ENCODE data around the gene PRTFDC1. TPM values are rescaled to one million over a fixed set of nuclear protein-coding genes. Genes with fewer than 3 reads are reported as not detected.

The PRTFDC1 gene
- total and polyA plus RNA-seq, 2 of the 8 experiments (the other 6 are each of a cell fraction or from before 2014, with no cell fraction given): 5.9 to 6.6 TPM

GRCh38 chr10:24814568-24815313, 137.7 kb downstream of the PRTFDC1 start:
- Histone ChIP-seq H3K79me1 (ENCODE audit: low read depth, low read length) (no peaks in the 10 kb centered on the region), H3K18ac (ENCODE audit: extremely low read depth, low read length) (no peak overlapping the region), H3K23ac (ENCODE audit: insufficient read length) (no peak overlapping the region), H4K20me1 (replicated peaks in 1 of 2; ENCODE audit: control insufficient read depth in 1 of 2, insufficient read depth in 2 of 2, low read length in 2 of 2) (no peaks in the 10 kb centered on the region), H3K14ac (ENCODE audit: insufficient read length) (no peak overlapping the region), H2AFZ (ENCODE audit: low read length) (no peak overlapping the region), H3K4me1 (replicated peaks in 1 of 4; ENCODE audit: control insufficient read depth in 3 of 4, insufficient read depth in 4 of 4, low read length in 3 of 4) (peaks cover 0 to 3% (median 0%) of the 10 kb centered on the region in 4 experiments; a peak in 1 of 7 replicates), H3K23me2 (ENCODE audit: low read depth, low read length) (no peaks in the 10 kb centered on the region), H3K36me3 (ENCODE audit: control insufficient read depth in 2 of 4, insufficient read depth in 4 of 4, low read length in 3 of 4) (no peaks in the 10 kb centered on the region), H3K27me3 (replicated peaks in 1 of 4; ENCODE audit: control insufficient read depth in 3 of 4, extremely low read depth in 1 of 4, insufficient read depth in 3 of 4, low read length in 3 of 4) (no peaks in the 10 kb centered on the region), H3K4ac (replicated peaks; ENCODE audit: insufficient read length, low read depth, low read length) (no peak overlapping the region), H2BK15ac (ENCODE audit: low read length) (no peak overlapping the region), H3K4me2 (ENCODE audit: insufficient read depth in 1 of 2, low read depth in 2 of 2, low read length in 2 of 2) (no peak overlapping the region), H2BK12ac (ENCODE audit: low read depth, low read length) (no peak overlapping the region), H3K27ac (ENCODE audit: low read depth, low read length) (no peak overlapping the region), H4K8ac (ENCODE audit: extremely low read depth, insufficient read depth, low read length) (no peak overlapping the region), H4K5ac (ENCODE audit: insufficient read length, low read depth, low read length) (no peak overlapping the region), H3K9me3 (ENCODE audit: insufficient read depth in 2 of 2, low read depth in 1 of 2, low read length in 1 of 2) (no peaks in the 10 kb centered on the region), H4K91ac (replicated peaks; ENCODE audit: insufficient read length, low read length) (no peak overlapping the region), H3K9ac (replicated peaks in 1 of 4; ENCODE audit: extremely low read depth in 1 of 4, low read depth in 3 of 4, low read length in 3 of 4) (no peak overlapping the region), H2BK20ac (ENCODE audit: low read length) (no peak overlapping the region), H2BK120ac (replicated peaks; ENCODE audit: low read depth, low read length) (no peak overlapping the region), H3K4me3 (ENCODE audit: extremely low read depth in 1 of 4, insufficient read depth in 2 of 4, low read depth in 3 of 4, low read length in 4 of 4) (no peak overlapping the region), H2AK5ac (ENCODE audit: low read depth, low read length) (no peak overlapping the region), H2BK5ac (ENCODE audit: low read depth, low read length) (no peak overlapping the region), H3K56ac (replicated peaks; ENCODE audit: insufficient read length, low read depth, low read length) (no peak overlapping the region), H3K79me2 (ENCODE audit: control insufficient read depth in 1 of 2, insufficient read depth in 2 of 2, low read length in 2 of 2) (no peaks in the 10 kb centered on the region)
- FAIRE-seq: no peak
- 94% methylated on average over 11 of the region's 11 CpGs; no CpG with 5 or more reads in 1 of the 2 experiments for WGBS, 2 experiments (ENCODE audit: extremely low coverage in 1 of 2, insufficient coverage in 1 of 2, insufficient read length in 1 of 2, insufficient replicate concordance in 2 of 2, low coverage in 1 of 2, low lambda C conversion rate in 2 of 2, missing lambda C conversion rate in 1 of 2)
- DNase-seq (ENCODE audit: low read depth in 1 of 2, low spot score in 2 of 2): no peak
- POLR2A ChIA-PET (ENCODE audit: partially characterized antibody): interaction anchor here (0.5 kb wide), 1 partner anchor 13 kb away, joined by 3 read pairs; no protein-coding TSS in a partner anchor
- CTCF ChIA-PET (ENCODE audit: partially characterized antibody): interaction anchor here (1.0 to 1.4 kb wide), 2 partner anchors 8 to 90 kb away, joined by 3 read pairs; no protein-coding TSS in a partner anchor
- TF ChIP-seq CBX5 (IDR thresholded peaks at IDR 0.05; ENCODE audit: low read depth, low read length): no peak
- TF ChIP-seq EP300 (IDR thresholded peaks at IDR 0.05; ENCODE audit: borderline replicate concordance in 1 of 2, low read depth in 2 of 2, low read length in 2 of 2): no peak
- TF ChIP-seq GABPA (IDR thresholded peaks at IDR 0.05; ENCODE audit: borderline replicate concordance, insufficient read depth, low read length): no peak
- no peak for TF ChIP-seq NANOG (IDR thresholded peaks at IDR 0.05; ENCODE audit: insufficient read depth, low read depth, low read length, poor library complexity, severe bottlenecking)
- no peak for TF ChIP-seq GTF2F1 (IDR thresholded peaks at IDR 0.05; ENCODE audit: borderline replicate concordance, low read depth, low read length)
- TF ChIP-seq KDM5A (IDR thresholded peaks at IDR 0.05; ENCODE audit: low read length): no peak
- TF ChIP-seq ZNF274 (IDR thresholded peaks at IDR 0.05; ENCODE audit: borderline replicate concordance, extremely low read depth, low read length): no peak
- TF ChIP-seq CHD1 (IDR thresholded peaks at IDR 0.05; ENCODE audit: low read depth, low read length): no peak
- no peak for TF ChIP-seq RFX5 (IDR thresholded peaks at IDR 0.05; ENCODE audit: borderline replicate concordance, low read depth, low read length)
- TF ChIP-seq SP2 (IDR thresholded peaks at IDR 0.05; ENCODE audit: low read length): no peak
- no peak for TF ChIP-seq POLR2A (IDR thresholded peaks at IDR 0.05; ENCODE audit: control extremely low read depth in 1 of 2, low read depth in 2 of 2, low read length in 2 of 2)
- TF ChIP-seq USF2 (IDR thresholded peaks at IDR 0.05; ENCODE audit: low read length): no peak

All from H1 (cell line).